ENCODE results near the gene PLXDC1. TPM values are rescaled to one million over a fixed set of nuclear protein-coding genes. Genes with fewer than 3 reads are reported as not detected.
"Not testable (repeated sequence)": the region's sequence is repeated elsewhere in the genome, so short reads cannot be mapped to it uniquely, and the experiment has no call there.

PLXDC1 gene
- polyA plus RNA-seq, 1 experiment, result 1.9 TPM

- POLR2A ChIA-PET, result no interaction called here
- no peak for DNase-seq (ENCODE audit: low read depth, low spot score)
- peaks cover 15% of the 10 kb centered on the region for H3K27me3 ChIP-seq (ENCODE audit: control insufficient read depth, insufficient read depth, low read length)
- H3K9me3 ChIP-seq (ENCODE audit: control insufficient read depth, insufficient read depth, low read length), result peaks cover 33% of the 10 kb centered on the region
- no peak overlapping the region for H3K4me3 ChIP-seq (ENCODE audit: low read depth, low read length)
- TF ChIP-seq, protein P1, sequence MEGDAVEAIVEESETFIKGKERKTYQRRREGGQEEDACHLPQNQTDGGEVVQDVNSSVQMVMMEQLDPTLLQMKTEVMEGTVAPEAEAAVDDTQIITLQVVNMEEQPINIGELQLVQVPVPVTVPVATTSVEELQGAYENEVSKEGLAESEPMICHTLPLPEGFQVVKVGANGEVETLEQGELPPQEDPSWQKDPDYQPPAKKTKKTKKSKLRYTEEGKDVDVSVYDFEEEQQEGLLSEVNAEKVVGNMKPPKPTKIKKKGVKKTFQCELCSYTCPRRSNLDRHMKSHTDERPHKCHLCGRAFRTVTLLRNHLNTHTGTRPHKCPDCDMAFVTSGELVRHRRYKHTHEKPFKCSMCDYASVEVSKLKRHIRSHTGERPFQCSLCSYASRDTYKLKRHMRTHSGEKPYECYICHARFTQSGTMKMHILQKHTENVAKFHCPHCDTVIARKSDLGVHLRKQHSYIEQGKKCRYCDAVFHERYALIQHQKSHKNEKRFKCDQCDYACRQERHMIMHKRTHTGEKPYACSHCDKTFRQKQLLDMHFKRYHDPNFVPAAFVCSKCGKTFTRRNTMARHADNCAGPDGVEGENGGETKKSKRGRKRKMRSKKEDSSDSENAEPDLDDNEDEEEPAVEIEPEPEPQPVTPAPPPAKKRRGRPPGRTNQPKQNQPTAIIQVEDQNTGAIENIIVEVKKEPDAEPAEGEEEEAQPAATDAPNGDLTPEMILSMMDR (IDR thresholded peaks at IDR 0.05; ENCODE audit: low read depth, low read length), result no peak
- H3K27ac ChIP-seq (ENCODE audit: low read depth, low read length), result no peak overlapping the region
- CTCF ChIA-PET, result interaction anchor here (0.6 kb wide), 1 partner anchor 68 kb away, joined by 3 read pairs; no protein-coding TSS in a partner anchor
Observed at GRCh38 chr17:39051001-39051585, 100.3 kb downstream of the PLXDC1 start.

DNA sequence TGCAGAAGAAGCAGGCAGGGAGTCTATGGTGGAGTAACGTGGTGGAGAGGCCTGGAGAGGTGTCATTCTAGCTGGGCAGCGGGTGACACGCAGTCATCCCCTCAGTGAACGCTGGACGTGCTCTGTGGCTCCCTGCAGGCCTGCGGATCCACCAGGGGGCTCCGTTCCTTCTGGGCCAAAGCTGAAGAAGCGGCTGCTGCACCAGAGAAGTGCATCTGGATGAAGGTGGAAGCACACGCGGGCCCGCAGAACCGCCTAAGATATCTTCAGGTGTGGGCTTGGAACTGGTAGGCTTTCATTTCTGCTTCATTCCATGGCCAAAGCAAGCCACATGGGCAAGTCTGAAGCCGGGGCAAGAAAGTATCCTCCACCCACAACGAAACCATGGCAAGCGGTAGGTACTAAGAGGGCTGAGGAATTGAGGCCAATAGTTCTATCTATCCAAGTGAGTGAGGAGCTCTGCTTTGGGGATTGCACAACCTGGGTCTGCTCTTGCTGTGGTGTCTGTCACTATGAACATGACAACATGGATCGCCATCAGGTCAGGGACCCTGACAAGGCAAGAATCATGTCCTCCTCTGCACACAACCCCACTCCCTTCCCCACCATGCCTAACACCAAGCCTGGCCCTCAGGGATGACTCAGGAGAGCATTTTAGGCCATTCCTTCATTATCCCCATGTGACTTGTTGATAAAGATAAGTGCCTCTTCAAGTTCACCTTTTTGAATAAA is 105.3 kb downstream of the PLXDC1 start:
- H3K27ac ChIP-seq (ENCODE audit: low read depth, low read length), result no peak overlapping the region
- CTCF ChIA-PET, result no interaction called here

GRCh38 chr17:39036009-39036408 is 115.4 kb downstream of the PLXDC1 start:
- TF ChIP-seq, protein P1 (IDR thresholded peaks at IDR 0.05; ENCODE audit: low read depth, low read length), result no peak
- Histone ChIP-seq H3K27me3 (ENCODE audit: control insufficient read depth, insufficient read depth, low read length) (peaks cover 27% of the 10 kb centered on the region), H3K27ac (ENCODE audit: low read depth, low read length) (no peak overlapping the region), H3K9me3 (ENCODE audit: control insufficient read depth, insufficient read depth, low read length) (no peaks in the 10 kb centered on the region), H3K4me3 (ENCODE audit: low read depth, low read length) (no peak overlapping the region)
- CTCF ChIA-PET, result no interaction called here
- POLR2A ChIA-PET, result interaction anchor here (0.5 kb wide), 1 partner anchor 137 kb away, joined by 4 read pairs; no protein-coding TSS in a partner anchor
- DNase-seq (ENCODE audit: low read depth, low spot score), result no peak

More for the DNA sequence above, 105.3 kb downstream of the PLXDC1 start:
- no peak for DNase-seq (ENCODE audit: low read depth, low spot score)
- TF ChIP-seq, protein P1 (IDR thresholded peaks at IDR 0.05; ENCODE audit: low read depth, low read length), result no peak
- peaks cover 9% of the 10 kb centered on the region for H3K27me3 ChIP-seq (ENCODE audit: control insufficient read depth, insufficient read depth, low read length)
- H3K9me3 ChIP-seq (ENCODE audit: control insufficient read depth, insufficient read depth, low read length), result peaks cover 39% of the 10 kb centered on the region
- no peak overlapping the region for H3K4me3 ChIP-seq (ENCODE audit: low read depth, low read length)
- POLR2A ChIA-PET, result interaction anchor here (0.5 kb wide), 1 partner anchor 107 kb away, joined by 3 read pairs; no protein-coding TSS in a partner anchor

GRCh38 chr17:39035578-39035977 is 115.9 kb downstream of the PLXDC1 start:
- CTCF ChIA-PET, result not testable (repeated sequence)

GRCh38 chr17:39028690-39029089 is 122.7 kb downstream of the PLXDC1 start:
- no peak for DNase-seq (ENCODE audit: low read depth, low spot score)
- ChIA-PET POLR2A (interaction anchor here (1.0 kb wide), 1 partner anchor 94 kb away, joined by 3 read pairs; no protein-coding TSS in a partner anchor), CTCF (interaction anchor here (1.1 kb wide), 1 partner anchor 46 kb away, joined by 3 read pairs; no protein-coding TSS in a partner anchor)
- H3K9me3 ChIP-seq (ENCODE audit: control insufficient read depth, insufficient read depth, low read length), result no peaks in the 10 kb centered on the region; the same call in 1 of the 2 replicates
- H3K27me3 ChIP-seq (ENCODE audit: control insufficient read depth, insufficient read depth, low read length), result peaks cover 64% of the 10 kb centered on the region
- TF ChIP-seq, protein P1 (IDR thresholded peaks at IDR 0.05; ENCODE audit: low read depth, low read length), result no peak
- no peak overlapping the region for H3K4me3 ChIP-seq (ENCODE audit: low read depth, low read length)
- no peak overlapping the region for H3K27ac ChIP-seq (ENCODE audit: low read depth, low read length)

More at GRCh38 chr17:39035578-39035977, 115.9 kb downstream of the PLXDC1 start:
- H3K4me3 ChIP-seq (ENCODE audit: low read depth, low read length); POLR2A ChIA-PET; DNase-seq (ENCODE audit: low read depth, low spot score); H3K9me3 ChIP-seq (ENCODE audit: control insufficient read depth, insufficient read depth, low read length); H3K27ac ChIP-seq (ENCODE audit: low read depth, low read length): not testable (repeated sequence)
- H3K27me3 ChIP-seq (ENCODE audit: control insufficient read depth, insufficient read depth, low read length), result peaks cover 24% of the 10 kb centered on the region
